ENCODE measurements around the gene B4GALNT1.

The B4GALNT1 gene

GRCh38 chr12:57579677-57580465 is 53.1 kb downstream of the B4GALNT1 start:
- 89% methylated on average over 8 of the region's 8 CpGs for WGBS
- Histone ChIP-seq H3K27me3 (ENCODE audit: insufficient read depth, low read length) (no peaks in the 10 kb centered on the region), H3K4me1 (ENCODE audit: insufficient read depth, low read length) (no peaks in the 10 kb centered on the region), H3K9ac (ENCODE audit: low read depth, low read length) (no peak overlapping the region), H3K9me3 (ENCODE audit: insufficient read depth, low read depth, low read length) (no peaks in the 10 kb centered on the region), H3K27ac (ENCODE audit: low read depth, low read length) (no peak overlapping the region), H3K36me3 (ENCODE audit: insufficient read depth, low read length) (peaks cover 73% of the 10 kb centered on the region), H3K4me3 (ENCODE audit: low read length) (no peak overlapping the region)

GRCh38 chr12:57579011-57579410 is 54.0 kb downstream of the B4GALNT1 start:
- H3K4me1 ChIP-seq (ENCODE audit: insufficient read depth, low read length) = no peaks in the 10 kb centered on the region
- peaks cover 75% of the 10 kb centered on the region for H3K36me3 ChIP-seq (ENCODE audit: insufficient read depth, low read length)
- no peak overlapping the region for H3K27ac ChIP-seq (ENCODE audit: low read depth, low read length)
- H3K9me3 ChIP-seq (ENCODE audit: insufficient read depth, low read depth, low read length) = no peaks in the 10 kb centered on the region
- no peak overlapping the region for H3K9ac ChIP-seq (ENCODE audit: low read depth, low read length)
- 94% methylated on average over 2 of the region's 2 CpGs for WGBS
- H3K27me3 ChIP-seq (ENCODE audit: insufficient read depth, low read length) = no peaks in the 10 kb centered on the region
- H3K4me3 ChIP-seq (ENCODE audit: low read length) = no peak overlapping the region

- peaks cover 75% of the 10 kb centered on the region for H3K36me3 ChIP-seq (ENCODE audit: insufficient read depth, low read length)
- H3K27ac ChIP-seq (ENCODE audit: low read depth, low read length) = no peak overlapping the region
- no peaks in the 10 kb centered on the region for H3K9me3 ChIP-seq (ENCODE audit: insufficient read depth, low read depth, low read length)
- H3K4me1 ChIP-seq (ENCODE audit: insufficient read depth, low read length) = no peaks in the 10 kb centered on the region
- H3K27me3 ChIP-seq (ENCODE audit: insufficient read depth, low read length) = no peaks in the 10 kb centered on the region
- 94% methylated on average over 12 of the region's 12 CpGs for WGBS
- H3K9ac ChIP-seq (ENCODE audit: low read depth, low read length) = no peak overlapping the region
- no peak overlapping the region for H3K4me3 ChIP-seq (ENCODE audit: low read length)
Observed at GRCh38 chr12:57577981-57578758, 54.8 kb downstream of the B4GALNT1 start.

GRCh38 chr12:57576613-57577160 is 56.3 kb downstream of the B4GALNT1 start:
- Histone ChIP-seq H3K9me3 (ENCODE audit: insufficient read depth, low read depth, low read length) (no peaks in the 10 kb centered on the region), H3K4me1 (ENCODE audit: insufficient read depth, low read length) (no peaks in the 10 kb centered on the region), H3K4me3 (ENCODE audit: low read length) (no peak overlapping the region), H3K9ac (ENCODE audit: low read depth, low read length) (no peak overlapping the region), H3K27me3 (ENCODE audit: insufficient read depth, low read length) (no peaks in the 10 kb centered on the region), H3K36me3 (ENCODE audit: insufficient read depth, low read length) (peaks cover 79% of the 10 kb centered on the region), H3K27ac (ENCODE audit: low read depth, low read length) (no peak overlapping the region)
- 93% methylated on average over 9 of the region's 9 CpGs for WGBS

All from HUES64 (cell line).